Measurements from ENCODE around the gene BMP2K. TPM values are rescaled to one million over a fixed set of nuclear protein-coding genes. Genes with fewer than 3 reads are reported as not detected.
"Not testable (repeated sequence)": the region's sequence is repeated elsewhere in the genome, so short reads cannot be mapped to it uniquely, and the experiment has no call there.

Gene BMP2K
- total RNA-seq, 6 experiments from 2014 or later, result 32.3 to 53.5 (median 43.0) TPM

GRCh38 chr4:78788007-78788889 is 12.1 kb downstream of the BMP2K start:
- no peak for DNase-seq
- H3K27me3 Mint-ChIP-seq (ENCODE audit: insufficient read depth), result no peaks in the 10 kb centered on the region
- 0 out of 2 replicates have a peak overlapping the region, but pooled peaks have one; percentile 49 for H3K27ac Mint-ChIP-seq
- no peaks in the 10 kb centered on the region for H3K9me3 Mint-ChIP-seq
- no peak for TF ChIP-seq CTCF (IDR thresholded peaks at IDR 0.05)
- H3K4me3 Mint-ChIP-seq, result no peak overlapping the region
- peaks cover 6% of the 10 kb centered on the region for H3K36me3 Mint-ChIP-seq (ENCODE audit: low read depth)
- H3K4me1 Mint-ChIP-seq (ENCODE audit: low read depth), result peaks cover 48% of the 10 kb centered on the region

DNA sequence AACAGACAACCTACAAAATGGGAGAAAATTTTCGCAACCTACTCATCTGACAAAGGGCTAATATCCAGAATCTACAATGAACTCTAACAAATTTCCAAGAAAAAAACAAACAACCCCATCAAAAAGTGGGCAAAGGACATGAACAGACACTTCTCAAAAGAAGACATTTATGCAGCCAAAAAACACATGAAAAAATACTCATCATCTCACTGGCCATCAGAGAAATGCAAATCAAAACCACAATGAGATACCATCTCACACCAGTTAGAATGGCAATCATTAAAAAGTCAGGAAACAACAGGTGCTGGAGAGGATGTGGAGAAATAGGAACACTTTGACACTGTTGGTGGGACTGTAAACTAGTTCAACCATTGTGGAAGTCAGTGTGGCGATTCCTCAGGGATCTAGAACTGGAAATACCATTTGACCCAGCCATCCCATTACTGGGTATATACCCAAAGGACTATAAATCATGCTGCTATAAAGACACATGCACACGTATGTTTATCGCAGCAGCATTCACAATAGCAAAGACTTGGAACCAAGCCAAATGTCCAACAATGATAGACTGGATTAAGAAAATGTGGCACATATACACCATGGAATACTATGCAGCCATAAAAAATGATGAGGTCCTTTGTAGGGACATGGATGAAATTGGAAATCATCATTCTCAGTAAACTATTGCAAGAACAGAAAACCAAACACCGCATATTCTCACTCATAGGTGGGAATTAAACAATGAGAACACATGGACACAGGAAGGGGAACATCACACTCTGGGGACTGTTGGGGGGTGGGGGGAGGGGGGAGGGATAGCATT is 19.7 kb downstream of the BMP2K start:
- H3K4me3 Mint-ChIP-seq; H3K27ac Mint-ChIP-seq; DNase-seq; H3K27me3 Mint-ChIP-seq (ENCODE audit: insufficient read depth); H3K9me3 Mint-ChIP-seq: not testable (repeated sequence)
- Mint-ChIP-seq H3K4me1 (ENCODE audit: low read depth) (peaks cover 16% of the 10 kb centered on the region), H3K36me3 (ENCODE audit: low read depth) (peaks cover 25% of the 10 kb centered on the region)

GRCh38 chr4:78796526-78796925 is 20.4 kb downstream of the BMP2K start:
- TF ChIP-seq CTCF (IDR thresholded peaks at IDR 0.05), result no peak
- Mint-ChIP-seq H3K9me3 (peaks cover 7% of the 10 kb centered on the region; the same call in 1 of the 2 replicates), H3K27ac (no peak overlapping the region), H3K27me3 (ENCODE audit: insufficient read depth) (no peaks in the 10 kb centered on the region), H3K4me3 (no peak overlapping the region), H3K36me3 (ENCODE audit: low read depth) (peaks cover 25% of the 10 kb centered on the region), H3K4me1 (ENCODE audit: low read depth) (peaks cover 24% of the 10 kb centered on the region)
- no peak for DNase-seq

GRCh38 chr4:78797777-78798284 is 21.7 kb downstream of the BMP2K start:
- peaks cover 26% of the 10 kb centered on the region for H3K4me1 Mint-ChIP-seq (ENCODE audit: low read depth)
- no peak overlapping the region for H3K4me3 Mint-ChIP-seq
- peaks cover 7% of the 10 kb centered on the region; the same call in 1 of the 2 replicates for H3K9me3 Mint-ChIP-seq
- H3K27ac Mint-ChIP-seq, result no peak overlapping the region
- no peak for TF ChIP-seq CTCF (IDR thresholded peaks at IDR 0.05)
- no peaks in the 10 kb centered on the region for H3K27me3 Mint-ChIP-seq (ENCODE audit: insufficient read depth)
- H3K36me3 Mint-ChIP-seq (ENCODE audit: low read depth), result peaks cover 25% of the 10 kb centered on the region
- no peak for DNase-seq

- Mint-ChIP-seq H3K36me3 (ENCODE audit: low read depth) (peaks cover 29% of the 10 kb centered on the region), H3K9me3 (peaks cover 5% of the 10 kb centered on the region; the same call in 1 of the 2 replicates), H3K27ac (peak overlapping the region; percentile 20; the same call in 1 of the 2 replicates), H3K4me3 (no peak overlapping the region), H3K27me3 (ENCODE audit: insufficient read depth) (no peaks in the 10 kb centered on the region), H3K4me1 (ENCODE audit: low read depth) (peaks cover 34% of the 10 kb centered on the region)
- DNase-seq, result no peak
- no peak for TF ChIP-seq CTCF (IDR thresholded peaks at IDR 0.05)
Measured at GRCh38 chr4:78799551-78800495, 23.7 kb downstream of the BMP2K start.

Data from HFFc6 (cell line).